ENCODE data around the gene FBN1.

FBN1 gene

GRCh38 chr15:48366584-48367312 lies 278.8 kb downstream of the FBN1 start:
- no peak for DNase-seq (ENCODE audit: low spot score)

DNA sequence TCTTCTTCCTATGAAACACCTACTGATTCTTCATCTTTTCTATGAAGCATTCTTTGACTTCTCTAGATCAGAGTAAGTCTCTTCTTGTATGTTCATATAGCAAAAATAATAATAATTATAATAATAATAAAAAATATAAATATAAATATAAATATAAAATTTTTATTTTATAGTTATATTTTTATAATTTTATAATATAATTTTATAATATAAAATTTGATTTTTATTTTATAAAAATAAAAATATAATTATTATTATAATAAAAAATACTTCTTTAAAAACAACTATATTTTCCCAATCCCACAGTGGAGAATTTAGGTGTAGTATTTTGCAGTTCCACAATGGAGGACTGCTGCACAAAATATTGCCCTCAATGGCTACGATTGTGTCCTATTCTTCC lies 279.9 kb downstream of the FBN1 start:
- DNase-seq (ENCODE audit: low spot score): no peak

DNA sequence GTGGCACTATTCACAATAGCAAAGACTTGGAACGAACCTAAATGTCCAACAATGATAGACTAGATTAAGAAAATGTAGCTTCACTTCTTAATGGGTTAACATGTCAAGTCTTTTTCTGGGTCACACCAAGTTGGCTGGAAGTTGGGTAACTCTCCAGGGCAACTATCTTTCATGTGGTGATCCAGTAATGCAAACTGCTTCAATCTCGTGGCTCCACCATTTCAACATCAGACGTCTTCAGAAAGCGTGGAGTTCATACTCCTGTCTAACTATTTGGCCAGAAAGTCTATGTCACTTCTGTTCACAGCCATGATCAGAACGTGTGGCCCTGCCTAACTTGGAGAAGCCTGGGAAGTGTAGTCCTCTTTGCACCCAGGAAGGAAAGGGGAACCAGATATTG lies 282.0 kb downstream of the FBN1 start:
- no peak for DNase-seq (ENCODE audit: low spot score)

DNA sequence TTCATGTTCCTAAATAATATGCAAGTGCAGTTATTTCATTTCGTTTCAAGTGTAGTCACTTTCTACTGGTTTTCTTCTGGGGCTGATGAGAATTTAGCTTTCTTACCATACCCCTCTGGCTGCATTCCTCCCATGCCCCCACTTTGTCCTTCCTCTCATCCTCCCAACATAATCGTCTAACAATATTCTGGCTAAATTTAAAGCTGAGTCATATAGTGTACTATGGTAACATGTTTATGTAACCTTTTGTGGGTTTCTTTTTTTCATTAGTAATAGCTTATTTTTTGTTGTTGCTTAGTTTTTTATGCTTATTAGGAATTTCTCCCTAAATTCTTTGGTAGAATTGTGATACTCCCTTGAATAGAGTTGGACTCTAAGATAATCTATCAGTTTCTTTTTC lies 283.8 kb downstream of the FBN1 start:
- DNase-seq (ENCODE audit: low spot score): no peak

DNA sequence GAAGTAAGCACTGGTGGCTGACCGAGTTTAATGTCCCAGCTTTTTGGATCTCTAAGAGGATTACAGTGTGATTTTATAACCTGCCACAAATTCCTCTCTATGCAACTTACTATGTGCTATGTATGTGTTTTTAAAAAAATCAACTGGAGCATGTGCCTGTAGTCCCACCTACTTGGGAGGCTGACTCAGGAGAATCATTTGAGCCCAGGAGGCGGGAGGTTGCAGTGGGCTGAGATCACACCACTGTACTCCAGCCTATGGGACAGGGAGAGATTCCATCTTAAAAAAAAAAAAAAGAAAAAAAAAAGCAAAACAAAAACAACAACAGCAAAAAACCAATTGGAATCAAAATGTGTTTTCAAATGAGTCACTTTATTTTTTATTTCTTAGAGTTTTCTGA lies 284.7 kb downstream of the FBN1 start:
- no peak for DNase-seq (ENCODE audit: low spot score)

All from putamen (tissue), 1 donor.